ENCODE data around the gene NCAM1.

NCAM1 gene

GRCh38 chr11:113202431-113202830 is 241.2 kb downstream of the NCAM1 start:
- no peak for DNase-seq (ENCODE audit: low spot score)

DNA sequence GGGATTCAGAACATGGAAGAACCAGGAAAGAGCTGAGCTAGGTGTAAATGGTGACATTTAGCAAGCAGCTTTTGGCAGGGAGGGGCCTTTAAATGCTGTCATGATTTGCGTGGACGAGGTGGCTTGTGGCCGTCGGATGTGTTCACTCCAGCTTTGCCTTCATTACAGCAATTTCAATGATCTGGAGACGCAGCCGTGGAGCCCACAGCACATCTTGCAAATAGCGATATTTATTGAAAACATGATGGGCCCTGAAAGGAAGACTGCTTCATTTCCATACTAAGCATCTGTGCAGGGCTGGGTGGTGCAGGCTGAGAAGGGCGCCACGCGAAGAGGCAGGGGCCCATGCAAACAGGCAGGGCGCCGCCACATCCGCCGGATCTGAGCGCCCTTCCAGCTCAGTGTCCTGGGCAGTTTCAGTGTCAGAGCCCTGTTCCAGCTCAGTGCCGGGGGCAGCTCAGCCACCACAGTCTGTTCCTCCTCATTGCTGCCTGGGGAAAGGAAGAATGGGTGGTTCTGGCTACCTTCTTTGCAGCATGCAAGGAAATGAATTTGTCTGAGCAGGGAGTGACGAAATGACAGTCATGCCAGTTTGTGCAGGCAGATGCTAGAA is 242.0 kb downstream of the NCAM1 start:
- DNase-seq (ENCODE audit: low spot score): no peak

GRCh38 chr11:113204280-113204679 is 243.1 kb downstream of the NCAM1 start:
- no peak for DNase-seq (ENCODE audit: low spot score)

DNA sequence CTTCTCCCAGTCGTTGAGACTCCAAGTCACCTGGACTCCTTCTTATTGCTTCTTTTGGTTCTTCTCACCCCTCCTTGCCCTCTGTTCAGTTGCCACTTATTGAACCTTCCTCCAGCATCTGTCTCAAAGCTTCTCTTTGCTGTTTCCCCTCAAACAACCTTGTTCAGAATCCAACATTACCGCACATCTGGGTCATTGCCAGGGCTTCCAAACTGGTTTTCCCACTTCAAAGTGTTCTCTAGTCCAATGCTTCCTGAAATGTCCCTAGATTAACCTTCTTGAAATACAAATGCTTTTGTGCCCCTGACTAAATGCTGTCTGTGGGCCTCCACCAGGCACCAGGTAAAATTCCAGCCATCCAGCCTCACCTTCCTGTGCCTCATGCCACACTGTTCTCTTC is 252.3 kb downstream of the NCAM1 start:
- no peak for DNase-seq (ENCODE audit: low spot score)

GRCh38 chr11:113222241-113222640 is 261.0 kb downstream of the NCAM1 start:
- no peak for DNase-seq (ENCODE audit: low spot score)

DNA sequence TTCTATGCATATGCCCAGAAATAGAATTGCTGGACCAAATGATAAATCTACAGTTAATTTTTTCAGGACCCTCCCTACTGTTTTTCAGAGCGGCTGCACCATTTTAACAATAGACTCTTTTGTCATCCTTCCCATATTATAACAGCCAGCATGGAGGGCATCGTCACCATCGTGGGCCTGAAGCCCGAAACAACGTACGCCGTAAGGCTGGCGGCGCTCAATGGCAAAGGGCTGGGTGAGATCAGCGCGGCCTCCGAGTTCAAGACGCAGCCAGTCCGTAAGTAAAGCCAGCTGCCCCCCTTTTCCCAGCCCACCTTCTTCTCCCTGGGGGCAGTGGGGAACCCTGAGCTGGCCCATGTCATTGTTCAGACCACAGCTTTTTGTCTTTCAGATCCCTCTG is 273.7 kb downstream of the NCAM1 start:
- no peak for DNase-seq (ENCODE audit: low spot score)

GRCh38 chr11:113237261-113237660 is 276.0 kb downstream of the NCAM1 start:
- no peak for DNase-seq (ENCODE audit: low spot score)

- no peak for DNase-seq (ENCODE audit: low spot score)
These were observed 277.5 kb downstream of the NCAM1 start for GRCh38 chr11:113238721-113239120.

DNA sequence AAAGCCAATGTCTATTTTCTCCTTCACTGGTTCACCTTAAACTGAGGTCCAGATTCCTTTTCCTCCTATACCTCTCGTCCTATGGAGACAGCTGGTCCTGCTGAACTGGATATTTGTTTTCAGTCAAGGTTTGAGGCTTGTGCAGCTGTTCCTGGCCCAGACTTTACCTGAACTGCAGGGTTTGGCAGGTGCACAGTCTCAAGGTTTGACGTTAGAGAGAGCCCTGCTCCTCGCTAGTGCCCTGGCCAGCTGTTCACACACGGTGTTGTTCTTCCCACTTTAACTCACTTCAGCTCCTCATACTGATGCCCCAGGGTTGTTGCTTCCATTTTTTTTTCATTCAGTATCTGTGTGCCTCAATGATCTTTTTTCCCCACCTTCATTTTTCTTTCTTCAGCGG is 279.2 kb downstream of the NCAM1 start:
- DNase-seq (ENCODE audit: low spot score): no peak

- DNase-seq (ENCODE audit: low spot score): no peak
These were observed 279.8 kb downstream of the NCAM1 start for GRCh38 chr11:113240790-113241635.

DNA sequence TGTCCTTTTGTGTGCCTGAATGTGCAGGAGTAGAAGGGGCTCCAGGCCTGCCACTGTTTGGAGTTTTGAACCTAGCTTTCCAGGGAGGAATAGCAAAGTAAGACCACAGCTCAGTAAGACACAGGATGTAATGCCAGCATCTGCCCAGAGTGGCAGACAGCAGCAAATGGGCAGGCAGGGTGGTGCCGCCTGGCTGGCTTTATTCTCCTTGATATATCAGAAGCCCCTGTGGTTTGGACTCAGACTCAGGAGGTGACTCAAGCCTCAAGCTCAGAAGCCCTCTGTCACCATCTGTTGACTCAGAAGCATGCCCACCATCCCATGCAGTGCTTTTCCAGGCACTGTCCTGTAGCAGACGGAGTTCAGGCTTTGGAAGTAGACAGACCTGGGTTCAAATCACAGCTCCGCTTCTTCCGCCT is 280.4 kb downstream of the NCAM1 start:
- DNase-seq (ENCODE audit: low spot score): no peak

- DNase-seq (ENCODE audit: low spot score): no peak
These were observed 280.8 kb downstream of the NCAM1 start for GRCh38 chr11:113242060-113242459.

GRCh38 chr11:113242767-113243397 is 281.7 kb downstream of the NCAM1 start:
- DNase-seq (ENCODE audit: low spot score): peak; percentile 18

DNA sequence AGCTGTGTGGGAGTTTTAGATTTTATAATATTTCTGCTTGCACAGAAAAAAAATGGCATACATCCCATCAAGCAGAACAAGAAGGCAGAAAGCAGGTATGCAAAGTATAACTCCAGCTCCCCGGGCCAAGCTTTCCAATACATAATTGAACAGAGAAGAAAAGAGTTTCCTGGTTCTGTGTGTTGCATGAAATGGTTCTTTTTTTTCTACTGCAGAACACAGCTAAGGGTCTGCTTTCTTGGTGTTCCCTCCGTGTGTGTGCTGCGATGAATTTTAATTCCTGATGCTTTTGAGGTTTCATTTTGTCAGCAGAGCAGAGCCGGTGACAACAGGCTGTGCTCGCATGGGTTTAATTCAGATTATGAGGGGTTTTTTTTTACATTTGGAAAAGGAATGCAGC is 282.5 kb downstream of the NCAM1 start:
- DNase-seq (ENCODE audit: low spot score): no peak

GRCh38 chr11:113245216-113245615 is 284.0 kb downstream of the NCAM1 start:
- no peak for DNase-seq (ENCODE audit: low spot score)

DNA sequence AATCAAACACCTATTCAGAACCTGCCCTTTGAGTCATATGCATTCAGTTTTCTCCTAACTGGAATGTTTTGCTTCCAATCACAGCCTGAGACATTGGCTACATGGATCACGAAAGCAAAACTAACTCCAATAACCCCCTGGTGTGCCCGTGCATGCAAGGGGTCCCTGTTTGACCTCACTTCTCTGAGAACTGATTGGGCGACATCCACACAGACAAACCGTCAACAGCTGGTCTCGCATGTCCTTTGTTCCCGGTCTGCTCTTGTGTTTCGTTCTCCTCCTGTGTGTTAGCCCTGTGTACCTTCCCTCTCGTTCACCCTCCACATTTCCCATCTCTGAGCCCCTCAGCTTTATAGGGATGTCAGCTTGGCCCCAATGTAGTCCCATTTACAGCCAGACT is 286.0 kb downstream of the NCAM1 start:
- no peak for DNase-seq (ENCODE audit: low spot score)

- no peak for DNase-seq (ENCODE audit: low spot score)
These were observed 286.7 kb downstream of the NCAM1 start for GRCh38 chr11:113247966-113248365.

DNA sequence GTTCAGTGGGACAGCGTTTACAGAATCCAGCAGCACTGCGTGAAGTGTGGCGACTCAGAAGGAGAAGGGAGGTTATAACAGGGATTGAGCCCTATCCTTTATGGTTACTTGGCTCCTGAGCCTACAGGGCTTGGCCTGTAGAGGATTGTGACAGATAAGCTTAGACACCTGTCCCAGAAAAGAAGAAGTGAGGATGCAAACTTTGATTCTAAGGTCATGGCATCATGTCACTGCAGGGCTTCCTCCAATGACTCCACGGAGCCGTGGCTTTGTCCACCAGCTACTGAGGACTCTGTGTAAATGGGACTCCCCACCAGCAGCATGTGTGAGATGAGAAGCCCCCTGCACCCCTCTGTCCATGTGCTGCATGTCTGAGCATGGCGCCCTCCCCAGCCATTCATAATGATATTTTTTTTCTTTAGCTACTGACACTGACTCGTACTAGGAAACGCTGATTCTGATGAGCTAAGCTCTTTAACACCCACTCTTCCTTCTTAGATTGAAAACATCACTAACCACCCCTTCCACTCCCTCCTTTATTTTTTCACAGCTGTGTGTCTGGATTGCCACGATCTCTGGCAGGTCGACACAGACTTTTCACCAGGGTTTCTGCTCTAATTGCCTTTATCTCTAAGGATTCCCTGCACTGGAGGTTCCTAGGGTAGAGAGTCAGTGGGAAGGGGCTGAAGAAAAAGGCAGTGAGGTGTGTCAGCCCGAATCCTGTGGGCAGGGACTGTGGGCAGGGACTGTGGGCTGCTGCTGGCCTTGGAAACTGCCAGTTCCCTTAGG is 287.7 kb downstream of the NCAM1 start:
- no peak for DNase-seq (ENCODE audit: low spot score)

- DNase-seq (ENCODE audit: low spot score): no peak
These were observed 288.2 kb downstream of the NCAM1 start for GRCh38 chr11:113249491-113249763.

DNA sequence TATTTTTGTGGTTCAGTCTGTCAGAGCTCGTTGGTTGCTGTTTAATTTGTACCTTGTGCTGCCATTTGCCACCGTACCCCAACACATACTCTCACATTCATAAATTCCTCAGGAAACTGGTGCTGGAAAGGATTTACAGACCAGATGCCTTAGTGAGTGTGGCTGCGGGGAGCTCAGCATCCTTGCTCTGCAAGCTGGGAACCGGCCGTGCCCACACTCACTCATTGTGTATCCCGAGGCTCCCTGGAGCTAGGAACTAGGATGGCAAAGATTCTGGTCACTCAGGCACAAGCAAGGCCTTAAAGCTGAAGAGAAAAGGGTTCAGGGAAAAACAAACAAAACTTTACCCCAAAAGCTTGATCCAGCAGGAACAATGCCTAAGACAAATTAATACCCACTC is 288.6 kb downstream of the NCAM1 start:
- DNase-seq (ENCODE audit: low spot score): no peak

DNA sequence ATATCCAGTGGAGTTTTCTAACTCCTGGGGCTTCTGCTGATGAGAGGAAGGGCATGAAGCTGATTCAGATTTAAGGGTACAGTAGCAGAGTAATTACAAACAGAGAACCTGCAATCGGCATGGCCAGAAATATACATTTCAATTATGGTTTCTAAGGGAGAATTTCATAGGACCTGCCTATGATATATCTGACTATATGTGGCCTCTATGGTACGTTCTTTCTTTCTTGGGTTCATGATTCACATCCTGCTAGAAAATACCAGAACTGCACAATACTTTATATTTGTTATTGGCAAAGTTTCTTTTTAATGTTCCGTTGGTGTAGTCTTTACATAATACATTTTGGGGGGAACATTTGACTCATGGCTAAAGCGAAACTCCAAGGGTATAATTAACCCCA is 290.1 kb downstream of the NCAM1 start:
- no peak for DNase-seq (ENCODE audit: low spot score)

DNA sequence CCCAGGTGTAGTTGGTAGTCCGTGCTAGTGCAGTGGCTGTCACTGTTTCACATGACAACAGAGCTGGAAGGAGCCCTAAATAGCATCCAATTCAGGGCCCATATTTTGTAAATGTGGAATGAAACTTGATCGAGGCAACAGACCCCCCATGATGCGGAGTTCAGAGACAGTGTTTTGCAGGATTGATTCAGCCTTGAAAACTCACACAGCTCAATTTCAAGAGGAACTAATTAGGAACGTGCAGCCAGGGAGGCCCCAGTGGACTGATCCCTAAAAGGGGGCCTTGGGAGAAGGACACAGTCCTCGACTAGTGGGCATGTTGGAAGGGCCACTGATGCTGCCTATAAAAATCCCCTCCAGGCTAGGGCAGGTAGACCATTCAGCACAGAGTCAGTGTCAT is 292.2 kb downstream of the NCAM1 start:
- DNase-seq (ENCODE audit: low spot score): no peak

- no peak for DNase-seq (ENCODE audit: low spot score)
These were observed 293.9 kb downstream of the NCAM1 start for GRCh38 chr11:113255096-113255495.

Measured in hepatic stellate cell (primary cell).